Retinal pigment epithelial cell (primary cell): ENCODE results near the gene ARHGAP4.

Experiments used
- DNase-seq: peaks from one replicate; pipeline ENCODE4 v3.0.0-alpha.2; 2010; ENCODE audit warnings: low read depth
- H3K4me3 ChIP-seq: 2 replicates; pipeline ENCODE4 v1.5.1; 2011; ENCODE audit warnings: mild to moderate bottlenecking, low read length, control low read depth, moderate library complexity
- CTCF ChIP-seq: conservative IDR thresholded peaks from 2 replicates; pipeline ENCODE4 v1.5.1; 2011; ENCODE audit warnings: low read depth, low read length, control low read depth, inconsistent platforms

The ARHGAP4 gene

GRCh38 chrX:153930011-153930910, 4.2 kb upstream of the ARHGAP4 start:
- no peak for DNase-seq
- H3K4me3 ChIP-seq, result no peak overlapping the region
- TF ChIP-seq CTCF, result no peak

GRCh38 chrX:153929576-153929975, 3.5 kb upstream of the ARHGAP4 start:
- DNase-seq, result no peak
- H3K4me3 ChIP-seq, result no peak overlapping the region
- no peak for TF ChIP-seq CTCF

DNA sequence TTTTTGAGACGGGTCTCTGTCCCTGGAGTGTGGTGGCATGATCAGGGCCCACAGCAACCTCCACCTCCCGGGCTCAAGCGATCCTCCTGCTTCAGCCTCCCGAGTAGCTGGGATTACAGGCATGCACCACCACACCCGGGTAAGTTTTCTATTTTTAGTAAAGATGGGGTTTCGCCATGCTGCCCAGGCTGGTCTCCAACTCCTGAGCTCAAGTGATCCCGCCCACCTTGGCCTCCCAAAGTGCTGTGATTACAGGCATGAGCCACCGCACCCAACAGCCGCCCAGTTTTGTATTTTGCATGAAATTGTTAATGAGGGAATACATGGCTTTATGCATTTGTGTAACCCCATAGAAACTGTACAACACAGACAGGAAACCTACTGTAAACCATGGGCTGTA, 2.8 kb upstream of the ARHGAP4 start:
- no peak overlapping the region for H3K4me3 ChIP-seq
- no peak for TF ChIP-seq CTCF
- no peak for DNase-seq

DNA sequence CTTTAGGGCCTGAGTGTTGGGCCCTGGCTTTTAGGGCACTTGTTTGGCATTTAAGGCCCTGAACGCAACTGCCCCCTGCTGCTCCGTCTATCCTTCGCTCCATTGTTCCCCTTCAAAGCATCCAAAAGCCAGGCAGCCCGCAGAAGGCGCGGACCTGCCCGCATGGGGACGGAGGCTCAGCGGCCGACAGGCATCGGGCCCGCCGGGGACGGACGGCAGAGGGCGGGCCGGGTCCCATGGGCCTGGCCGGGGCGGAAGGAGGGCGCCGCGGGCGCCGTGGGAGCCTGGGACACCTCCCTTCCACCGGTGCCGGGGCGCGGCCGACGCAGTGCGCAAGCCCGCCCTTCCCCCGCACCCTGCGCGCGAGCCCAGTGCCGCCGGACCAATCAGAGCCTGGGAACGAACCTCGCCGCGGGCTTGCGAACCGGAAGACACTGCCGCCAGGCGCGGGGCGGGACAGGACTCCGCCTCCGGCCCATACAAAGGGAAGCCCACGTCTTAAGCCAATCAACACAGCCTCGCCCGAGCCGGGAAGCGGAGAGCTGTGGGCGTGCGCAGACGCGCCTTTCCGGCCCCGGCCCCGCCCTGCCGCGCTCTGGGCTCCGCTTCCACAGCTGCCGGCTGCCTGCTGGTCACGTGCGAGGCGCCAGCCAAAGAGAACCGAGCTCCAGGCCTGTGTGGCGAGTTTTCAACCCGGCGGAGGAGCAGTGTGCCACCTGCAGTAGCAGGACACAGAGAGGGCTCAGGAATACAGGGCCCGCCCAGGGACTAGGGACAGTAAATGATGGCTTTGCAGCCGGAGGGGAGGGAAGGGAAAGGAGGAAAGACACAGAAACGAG, 2.1 kb upstream of the ARHGAP4 start:
- TF ChIP-seq CTCF, result peak; percentile 24

GRCh38 chrX:153927672-153927921, 1.5 kb upstream of the ARHGAP4 start:
- no peak for DNase-seq
- TF ChIP-seq CTCF, result no peak
- peak overlapping the region; percentile 59 for H3K4me3 ChIP-seq

More for the DNA sequence above, 2.1 kb upstream of the ARHGAP4 start:
- peak overlapping the region; percentile 59 for H3K4me3 ChIP-seq
- peak; percentile 94 for DNase-seq

GRCh38 chrX:153926858-153927671, 1.0 kb upstream of the ARHGAP4 start:
- DNase-seq, result no peak
- TF ChIP-seq CTCF, result peak; percentile 2
- peak overlapping the region; percentile 59 for H3K4me3 ChIP-seq
